Stimulated activated CD8-positive, alpha-beta memory T cell treated with anti-CD3 and anti-CD28 coated beads, Interleukin-7, amount 100 ng/mL, for 4 hours (primary cell): ENCODE data around the gene VPS13D.
"Not testable (repeated sequence)": the region's sequence is repeated elsewhere in the genome, so short reads cannot be mapped to it uniquely, and the experiment has no call there.

Source experiments
- DNase-seq, 2 donors: peaks; one replicate each; pipeline ENCODE4 v3.0.0-alpha.2; 2020; ENCODE audit warnings: low read depth in 2 of 2

The VPS13D gene

DNA sequence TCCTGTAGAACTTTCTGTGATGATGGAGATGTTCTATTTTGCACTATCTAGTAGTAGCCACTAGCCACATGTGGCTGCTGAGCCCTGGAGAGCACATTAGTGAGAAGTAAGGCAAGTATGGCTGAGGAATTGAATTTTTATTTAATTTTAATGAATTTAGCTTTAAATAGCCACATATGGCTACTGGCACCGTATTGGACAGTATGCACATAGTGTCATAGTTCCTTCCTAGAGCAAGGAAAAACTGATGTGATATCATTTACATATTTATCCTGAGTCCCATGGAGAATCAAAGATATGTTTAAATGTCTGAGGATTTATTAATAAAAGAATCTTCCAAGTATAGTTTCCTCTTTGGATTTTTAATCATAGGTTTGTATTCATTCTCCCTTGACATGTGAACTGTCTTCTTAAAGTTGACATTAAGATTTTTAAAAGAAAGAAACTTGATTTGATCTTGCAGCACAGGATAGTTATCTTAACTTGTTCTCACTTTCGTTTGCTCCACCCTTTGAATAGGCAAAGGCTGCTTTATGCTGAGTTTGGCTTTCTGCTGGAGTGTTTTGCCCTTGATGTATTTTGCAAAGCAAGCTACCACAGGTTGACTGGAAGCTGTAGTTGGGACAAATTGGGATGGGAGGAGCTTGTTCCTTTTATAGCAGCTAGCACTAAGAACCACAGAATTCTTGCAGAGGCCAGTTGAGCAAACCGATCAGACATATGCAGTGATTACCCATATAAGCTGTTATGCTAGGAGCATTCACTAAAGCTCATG is 129.7 kb downstream of the VPS13D start:
- no peak for DNase-seq

GRCh38 chr1:12368646-12369045 is 138.8 kb downstream of the VPS13D start:
- no peak for DNase-seq

DNA sequence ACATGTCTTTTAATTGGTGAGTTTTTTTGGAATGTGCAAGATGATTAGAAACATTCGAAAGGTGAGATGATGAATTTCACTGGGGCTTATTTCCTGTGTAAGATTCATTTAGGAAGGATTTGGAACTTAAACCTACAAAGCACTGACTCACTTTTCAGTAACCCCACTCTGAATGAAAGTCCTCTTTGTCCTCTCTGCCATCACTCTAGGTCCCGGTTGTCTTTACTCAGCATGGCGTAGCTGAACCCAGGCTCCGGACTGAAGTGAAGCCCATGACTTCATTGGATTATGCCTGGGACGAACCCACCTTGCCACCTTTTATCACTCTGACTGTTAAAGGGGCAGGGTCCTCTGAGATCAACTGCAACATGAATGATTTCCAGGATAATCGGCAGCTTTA is 139.4 kb downstream of the VPS13D start:
- no peak for DNase-seq

- no peak for DNase-seq
These were observed 140.6 kb downstream of the VPS13D start for GRCh38 chr1:12370333-12370975.

- DNase-seq = no peak
These were observed 141.2 kb downstream of the VPS13D start for GRCh38 chr1:12371053-12371452.

GRCh38 chr1:12372180-12372579 is 142.3 kb downstream of the VPS13D start:
- DNase-seq = no peak

DNA sequence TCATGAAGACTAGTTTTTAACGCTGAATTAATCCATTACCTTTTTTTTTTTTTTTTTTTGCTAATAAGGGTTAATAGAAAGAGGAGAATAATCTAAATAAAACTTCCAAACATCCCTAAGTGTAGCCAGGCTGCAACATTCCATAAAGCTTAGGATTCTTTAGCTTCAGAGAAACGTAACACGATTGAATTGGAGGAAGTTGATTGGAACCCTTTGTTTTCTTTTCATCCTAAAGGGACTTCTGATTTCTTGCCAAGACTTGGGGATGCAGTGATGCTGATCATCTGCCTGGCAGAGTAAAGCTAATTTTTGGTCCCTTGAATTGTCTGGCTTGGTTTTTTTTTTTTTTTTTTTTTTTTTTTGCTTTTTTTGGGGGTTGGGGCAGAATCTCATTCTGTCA is 142.9 kb downstream of the VPS13D start:
- DNase-seq = no peak

DNA sequence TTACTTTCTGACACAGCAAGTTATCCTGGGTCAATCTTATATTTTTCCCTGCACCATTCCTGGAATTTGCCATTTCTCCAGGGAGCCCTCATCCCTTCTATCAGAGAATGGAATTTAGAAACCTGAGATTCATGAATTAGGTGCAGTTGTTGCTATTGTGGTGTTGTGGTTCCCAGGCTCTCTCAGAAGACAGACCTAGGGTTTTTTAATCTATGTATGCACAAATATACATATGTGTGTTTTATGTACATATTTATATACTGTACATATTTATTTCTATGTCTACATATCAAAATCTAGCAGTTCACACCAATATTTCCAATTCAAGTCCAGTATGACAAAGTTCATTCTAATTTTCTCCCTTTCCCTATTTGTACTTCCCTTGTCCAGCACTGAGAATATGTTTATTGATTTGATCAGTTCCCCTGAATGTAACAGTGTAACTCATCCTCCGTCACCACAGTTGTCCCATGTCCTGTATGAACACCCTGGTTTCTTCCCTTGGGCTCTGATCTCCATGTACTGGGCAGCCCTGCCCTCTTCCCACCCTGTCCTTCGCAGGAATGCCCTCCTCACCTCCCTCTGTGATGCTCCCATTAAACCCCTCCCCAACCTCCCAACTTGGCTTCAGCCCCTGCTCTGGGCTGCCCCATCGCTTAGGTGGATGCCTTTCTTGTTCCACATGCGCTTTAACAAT is 145.5 kb downstream of the VPS13D start:
- no peak for DNase-seq

DNA sequence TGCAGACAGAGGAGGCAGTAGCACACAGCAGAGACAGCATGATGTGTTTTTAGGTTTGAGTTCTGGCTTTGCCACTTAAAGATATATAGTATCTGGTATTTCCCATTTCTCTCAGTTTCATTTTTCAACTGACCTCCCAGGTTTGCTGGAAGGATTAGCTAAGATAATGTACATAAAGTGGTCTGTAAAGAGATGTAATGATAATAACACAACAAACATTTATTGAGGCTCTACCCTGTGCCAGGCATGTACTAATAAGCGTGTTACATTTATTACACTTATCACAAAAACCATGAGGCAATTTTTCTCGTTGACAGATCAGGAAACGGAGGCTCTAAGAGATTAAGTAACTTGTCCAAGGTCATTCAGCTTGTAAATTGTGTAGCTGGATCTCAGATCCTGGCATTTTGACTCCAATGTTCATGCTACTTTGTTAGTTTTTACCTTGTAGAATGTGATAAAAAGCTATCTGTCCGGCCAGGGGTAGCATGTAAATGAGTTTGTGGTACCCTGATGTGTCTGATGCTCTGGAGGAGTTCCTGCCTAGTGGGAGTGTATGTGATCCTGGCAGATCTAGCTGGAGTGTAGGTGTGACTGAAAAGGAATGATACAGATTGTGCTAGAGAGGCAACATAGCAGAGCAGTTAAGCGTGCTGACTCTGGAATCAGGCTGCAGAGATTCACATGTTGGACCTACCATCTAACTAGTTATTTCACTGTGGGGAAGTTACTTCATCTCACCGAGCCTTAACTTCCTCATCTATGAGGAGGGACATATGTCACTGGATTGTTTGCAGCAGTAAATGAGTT is 146.6 kb downstream of the VPS13D start:
- DNase-seq = no peak

DNA sequence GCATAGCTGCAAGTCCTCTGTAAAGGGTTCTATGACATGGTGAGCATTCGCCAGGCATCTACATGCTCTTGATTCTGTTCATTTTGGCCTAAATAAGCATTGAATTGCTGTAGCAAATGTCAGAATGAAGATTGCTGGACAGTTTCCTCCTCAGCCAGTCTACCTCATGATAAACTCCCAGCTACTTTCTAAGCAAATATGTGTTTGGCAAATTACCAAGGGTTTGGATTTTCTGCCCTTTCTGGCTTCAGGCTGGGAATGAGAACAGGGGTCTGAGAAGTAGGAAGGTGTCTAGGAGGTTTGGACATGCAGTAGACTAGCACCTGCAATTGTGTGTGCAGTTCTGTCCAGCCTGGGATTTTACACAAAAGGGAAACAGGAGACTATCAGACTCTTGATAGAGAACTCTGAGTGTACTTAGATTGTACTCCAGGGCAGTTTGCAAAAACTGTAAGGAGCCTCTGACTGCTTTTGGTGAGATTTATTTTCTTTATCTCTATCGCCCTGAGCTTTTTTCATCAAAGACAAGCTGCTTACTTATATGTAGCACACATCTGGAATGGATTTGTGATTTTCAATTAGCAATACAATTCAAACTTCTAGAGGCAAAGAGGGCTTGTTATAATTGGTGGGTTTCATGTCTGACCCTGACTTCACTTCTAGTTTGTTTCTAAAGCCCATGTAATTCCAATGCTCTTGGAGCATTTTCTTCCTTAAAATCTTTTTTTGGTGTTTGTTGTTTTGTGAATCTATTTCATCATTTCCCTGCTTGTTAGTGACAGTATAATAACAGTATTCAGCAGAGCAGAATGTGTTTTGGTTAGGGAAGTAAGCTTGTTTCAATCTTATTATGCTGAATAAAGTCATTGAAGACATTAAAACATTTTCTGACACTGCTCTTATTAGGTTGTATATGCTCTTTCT is 150.8 kb downstream of the VPS13D start:
- no peak for DNase-seq

GRCh38 chr1:12383001-12383400 is 153.2 kb downstream of the VPS13D start:
- DNase-seq = no peak

DNA sequence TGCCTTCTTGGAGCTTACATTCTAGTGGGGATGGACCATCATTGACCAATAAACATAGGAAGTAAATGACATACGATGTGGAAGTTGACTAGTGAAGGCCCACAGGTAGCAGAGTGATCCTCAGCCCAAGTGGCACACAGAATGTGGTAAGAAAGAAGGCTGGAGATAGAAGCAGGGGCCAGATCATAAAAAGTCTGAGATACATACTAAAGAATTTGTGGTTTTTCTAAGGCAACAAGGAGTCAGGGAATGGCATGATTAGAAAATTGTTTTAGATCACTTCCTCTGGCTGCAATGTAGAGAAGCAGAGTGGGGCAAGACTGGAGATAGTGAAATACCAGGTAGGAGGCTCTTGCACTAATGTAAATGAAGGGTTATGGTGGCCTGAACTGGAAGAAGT is 154.0 kb downstream of the VPS13D start:
- DNase-seq = no peak

GRCh38 chr1:12384836-12385456 is 155.1 kb downstream of the VPS13D start:
- DNase-seq = no peak

DNA sequence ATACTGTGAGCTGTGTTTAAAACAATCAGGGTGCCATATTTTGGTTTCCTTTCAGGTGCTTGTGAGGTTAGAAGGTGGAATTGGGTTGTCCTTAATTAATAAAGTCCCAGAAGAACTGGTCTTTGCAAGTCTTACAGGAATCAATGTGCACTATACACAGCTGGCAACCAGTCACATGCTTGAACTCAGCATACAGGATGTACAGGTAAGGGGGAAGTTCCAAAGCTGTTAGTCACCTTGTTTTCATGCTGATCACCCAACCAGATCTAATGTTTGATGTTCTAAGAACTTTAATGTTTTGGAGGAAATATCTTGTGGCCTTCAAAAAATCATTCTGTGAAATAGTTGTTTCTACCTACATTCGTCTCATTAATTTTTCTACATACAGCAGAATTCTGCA is 156.3 kb downstream of the VPS13D start:
- DNase-seq = peak in 1 of 2 donors; percentile 31

DNA sequence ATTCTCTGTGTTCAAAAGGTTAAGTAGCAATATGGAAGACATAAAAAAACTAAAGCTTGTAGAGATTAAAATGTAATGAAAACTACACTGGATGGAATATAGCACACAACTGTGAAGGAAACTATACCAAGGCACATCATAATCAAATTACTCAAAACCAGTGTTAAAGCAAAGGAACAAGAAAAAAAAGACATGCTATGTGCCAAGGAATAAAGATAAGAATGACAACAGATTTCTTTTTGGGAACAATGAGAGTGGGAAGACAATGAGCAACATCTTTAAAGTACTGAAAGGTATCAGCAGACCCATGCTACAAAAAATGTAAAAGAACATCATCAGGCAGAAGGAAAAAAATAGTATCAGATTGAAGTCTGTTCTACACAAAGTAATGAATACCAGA is 157.8 kb downstream of the VPS13D start:
- DNase-seq = no peak

GRCh38 chr1:12390296-12390695 is 160.5 kb downstream of the VPS13D start:
- DNase-seq = not testable (repeated sequence)

DNA sequence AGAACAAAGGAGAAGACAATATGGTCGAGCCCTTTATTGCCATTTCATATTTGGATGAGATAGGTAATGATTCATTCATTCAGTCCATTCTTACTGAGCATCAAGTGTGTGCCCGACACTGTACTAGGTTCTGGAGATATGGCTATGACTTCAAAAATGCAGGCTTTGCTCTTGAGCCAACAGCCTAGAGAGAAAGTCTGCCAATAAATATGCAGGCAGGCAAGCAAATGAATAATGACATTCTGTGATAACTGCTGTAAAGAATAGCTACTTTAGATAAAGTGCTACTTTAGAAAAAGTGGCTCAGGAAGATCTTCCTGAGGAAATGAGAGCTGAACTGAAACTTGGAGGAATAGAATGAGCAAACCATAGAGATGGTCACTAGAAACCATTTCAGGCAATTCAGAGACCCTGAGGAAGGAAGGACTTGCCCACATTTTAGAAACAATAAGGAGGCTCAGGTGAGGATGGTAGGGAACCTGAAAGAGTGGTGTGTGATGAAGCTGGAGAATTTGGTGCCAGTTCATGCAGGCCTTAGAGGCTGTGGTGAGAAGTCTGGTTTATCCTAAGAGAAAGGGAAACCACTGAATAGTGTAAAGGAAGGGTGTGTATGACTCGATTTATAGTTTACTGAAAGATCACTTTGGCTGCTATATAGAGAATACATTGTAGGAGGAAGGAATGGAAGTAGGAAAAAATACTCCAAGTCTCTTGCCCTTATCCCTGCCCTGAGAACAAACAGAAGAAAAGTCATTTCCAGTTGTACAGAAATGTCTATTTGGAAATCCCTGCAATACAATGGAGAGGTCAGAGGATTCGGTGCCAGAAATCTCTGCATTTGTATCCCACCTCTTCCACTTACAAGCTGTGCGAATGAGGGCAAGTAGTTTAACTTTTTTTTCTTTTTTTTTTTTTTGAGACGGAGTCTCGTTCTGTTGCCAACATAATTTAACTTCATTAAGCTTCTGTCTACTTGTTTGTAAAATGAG is 167.9 kb downstream of the VPS13D start:
- DNase-seq = no peak

GRCh38 chr1:12398479-12398878 is 168.6 kb downstream of the VPS13D start:
- DNase-seq = no peak

- DNase-seq = no peak
These were observed 170.3 kb downstream of the VPS13D start for GRCh38 chr1:12400027-12400693.
